K562 (cell line): Measurements from ENCODE around the gene TIGIT.

ENCODE experiments used
- CAMTA2 ChIP-seq: fragments of 250-450 bp; sonication (Bioruptor Pico); conservative IDR thresholded peaks from 2 replicates; pipeline ENCODE4 v1.5.1; 2022
- CBFB ChIP-seq: sonication (generic); formaldehyde crosslinking; IDR thresholded peaks from 2 replicates; pipeline ENCODE4 v1.4.0; 2020; ENCODE audit warnings: mild to moderate bottlenecking, missing genetic modification reagents
- CTCF ChIP-seq, 3 experiments: IDR thresholded peaks in 2 of 3; conservative IDR thresholded peaks in 1 of 3; 2 replicates each; pipeline ENCODE4 v1.5.1; 2011 to 2012; ENCODE audit warnings: low read length in 3 of 3, mild to moderate bottlenecking in 3 of 3, control low read depth in 2 of 3, improper control_type of control experiment in 1 of 3, inconsistent platforms in 1 of 3, low read depth in 1 of 3, mixed read lengths in 1 of 3, moderate library complexity in 1 of 3; ENCODE audit not compliant: insufficient read depth in 2 of 3
- GTF2F1 ChIP-seq: IDR thresholded peaks from 2 replicates; pipeline ENCODE4 v1.6.1; 2011; ENCODE audit warnings: low read depth, low read length, improper control_type of control experiment
- SMC3 ChIP-seq: conservative IDR thresholded peaks from 2 replicates; pipeline ENCODE4 v1.6.1; 2011; ENCODE audit warnings: low read depth, low read length, improper control_type of control experiment; ENCODE audit not compliant: insufficient read depth
- TARDBP ChIP-seq: fragments of 450-650 bp; IDR thresholded peaks from 2 replicates; pipeline ENCODE4 v1.6.1; 2016
- ZNF41 ChIP-seq: fragments of 250-450 bp; sonication (Bioruptor Pico); conservative IDR thresholded peaks from 2 replicates; pipeline ENCODE4 v1.4.0; 2020; ENCODE audit warnings: mild to moderate bottlenecking
- TF ChIP-seq, protein P1 (sequence below): sonication (generic); formaldehyde crosslinking; IDR thresholded peaks from 2 replicates; pipeline ENCODE4 v1.8.1; 2023; ENCODE audit warnings: mild to moderate bottlenecking, missing genetic modification reagents, moderate library complexity

DNA sequence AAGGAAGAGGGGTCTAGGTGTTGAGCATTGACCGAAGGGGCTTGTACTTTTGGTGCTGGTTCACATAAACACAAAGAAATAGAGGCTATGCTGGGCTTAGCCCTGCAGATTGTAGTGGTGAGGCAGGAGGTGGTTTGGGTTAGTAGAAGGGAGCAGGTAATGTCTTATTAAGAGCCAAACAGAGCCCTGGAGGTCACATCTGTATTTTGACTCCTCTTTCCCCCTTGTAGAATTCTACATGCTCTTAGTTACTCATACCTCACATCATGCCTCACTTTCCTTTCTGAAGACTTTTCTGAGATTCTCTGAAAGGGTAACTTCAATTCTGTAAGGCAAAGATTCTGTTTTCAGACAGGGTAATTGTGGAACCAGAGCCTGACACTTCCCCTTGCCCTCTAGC is 40.3 kb upstream of the TIGIT start:
- TF ChIP-seq CAMTA2 (CRISPR knock-in tag) (no peak), ZNF41 (CRISPR knock-in tag) (no peak), CBFB (CRISPR knock-in tag) (no peak), TARDBP (no peak), CTCF (IDR thresholded peaks at IDR 0.05 in 2 of 3, conservative IDR thresholded peaks at IDR 0.05 in 1 of 3; ENCODE audit: insufficient read depth in 2 of 3, low read depth in 1 of 3, low read length in 3 of 3) (no peak), SMC3 (no peak), GTF2F1 (no peak)
- TF ChIP-seq, protein P1, sequence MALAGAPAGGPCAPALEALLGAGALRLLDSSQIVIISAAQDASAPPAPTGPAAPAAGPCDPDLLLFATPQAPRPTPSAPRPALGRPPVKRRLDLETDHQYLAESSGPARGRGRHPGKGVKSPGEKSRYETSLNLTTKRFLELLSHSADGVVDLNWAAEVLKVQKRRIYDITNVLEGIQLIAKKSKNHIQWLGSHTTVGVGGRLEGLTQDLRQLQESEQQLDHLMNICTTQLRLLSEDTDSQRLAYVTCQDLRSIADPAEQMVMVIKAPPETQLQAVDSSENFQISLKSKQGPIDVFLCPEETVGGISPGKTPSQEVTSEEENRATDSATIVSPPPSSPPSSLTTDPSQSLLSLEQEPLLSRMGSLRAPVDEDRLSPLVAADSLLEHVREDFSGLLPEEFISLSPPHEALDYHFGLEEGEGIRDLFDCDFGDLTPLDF, result no peak
